ENCODE data around the gene KIAA0513.

DNA sequence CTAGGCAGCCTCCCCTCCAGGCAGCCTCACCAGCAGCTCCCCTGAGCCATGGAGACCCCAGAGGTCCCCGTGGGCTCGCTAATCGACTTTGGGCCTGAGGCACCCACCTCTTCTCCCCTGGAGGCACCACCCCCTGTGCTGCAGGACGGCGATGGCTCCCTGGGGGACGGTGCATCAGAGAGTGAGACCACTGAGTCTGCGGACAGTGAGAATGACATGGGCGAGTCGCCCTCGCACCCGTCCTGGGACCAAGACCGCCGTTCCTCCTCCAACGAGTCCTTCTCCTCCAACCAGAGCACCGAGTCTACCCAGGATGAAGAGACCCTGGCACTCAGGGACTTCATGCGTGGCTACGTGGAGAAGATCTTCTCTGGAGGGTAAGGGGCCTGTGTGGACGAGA lies 39.4 kb downstream of the KIAA0513 start:
- TF ChIP-seq, protein P1, sequence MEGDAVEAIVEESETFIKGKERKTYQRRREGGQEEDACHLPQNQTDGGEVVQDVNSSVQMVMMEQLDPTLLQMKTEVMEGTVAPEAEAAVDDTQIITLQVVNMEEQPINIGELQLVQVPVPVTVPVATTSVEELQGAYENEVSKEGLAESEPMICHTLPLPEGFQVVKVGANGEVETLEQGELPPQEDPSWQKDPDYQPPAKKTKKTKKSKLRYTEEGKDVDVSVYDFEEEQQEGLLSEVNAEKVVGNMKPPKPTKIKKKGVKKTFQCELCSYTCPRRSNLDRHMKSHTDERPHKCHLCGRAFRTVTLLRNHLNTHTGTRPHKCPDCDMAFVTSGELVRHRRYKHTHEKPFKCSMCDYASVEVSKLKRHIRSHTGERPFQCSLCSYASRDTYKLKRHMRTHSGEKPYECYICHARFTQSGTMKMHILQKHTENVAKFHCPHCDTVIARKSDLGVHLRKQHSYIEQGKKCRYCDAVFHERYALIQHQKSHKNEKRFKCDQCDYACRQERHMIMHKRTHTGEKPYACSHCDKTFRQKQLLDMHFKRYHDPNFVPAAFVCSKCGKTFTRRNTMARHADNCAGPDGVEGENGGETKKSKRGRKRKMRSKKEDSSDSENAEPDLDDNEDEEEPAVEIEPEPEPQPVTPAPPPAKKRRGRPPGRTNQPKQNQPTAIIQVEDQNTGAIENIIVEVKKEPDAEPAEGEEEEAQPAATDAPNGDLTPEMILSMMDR (IDR thresholded peaks at IDR 0.05), result no peak
- no peak for TF ChIP-seq POLR2A (IDR thresholded peaks at IDR 0.05)
